Measurements from ENCODE around the gene PLAAT4.

Gene PLAAT4

DNA sequence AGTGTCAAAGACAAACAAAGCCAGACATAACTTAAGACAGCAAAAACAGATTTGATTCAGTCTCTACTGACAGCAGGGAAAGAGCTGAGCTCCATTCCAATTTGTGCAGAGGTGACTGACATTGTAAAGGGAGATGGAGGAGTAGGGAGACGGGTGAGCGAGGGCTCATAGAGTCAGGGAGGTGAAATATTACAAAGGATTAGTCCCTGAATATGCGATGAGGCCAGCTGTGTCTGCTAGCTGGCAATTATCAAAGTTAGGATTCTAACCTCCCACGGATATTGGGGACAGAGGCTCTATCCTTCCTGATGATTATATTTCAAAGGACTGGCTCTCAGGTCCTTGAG lies 18.2 kb downstream of the PLAAT4 start:
- TF ChIP-seq, protein P1, sequence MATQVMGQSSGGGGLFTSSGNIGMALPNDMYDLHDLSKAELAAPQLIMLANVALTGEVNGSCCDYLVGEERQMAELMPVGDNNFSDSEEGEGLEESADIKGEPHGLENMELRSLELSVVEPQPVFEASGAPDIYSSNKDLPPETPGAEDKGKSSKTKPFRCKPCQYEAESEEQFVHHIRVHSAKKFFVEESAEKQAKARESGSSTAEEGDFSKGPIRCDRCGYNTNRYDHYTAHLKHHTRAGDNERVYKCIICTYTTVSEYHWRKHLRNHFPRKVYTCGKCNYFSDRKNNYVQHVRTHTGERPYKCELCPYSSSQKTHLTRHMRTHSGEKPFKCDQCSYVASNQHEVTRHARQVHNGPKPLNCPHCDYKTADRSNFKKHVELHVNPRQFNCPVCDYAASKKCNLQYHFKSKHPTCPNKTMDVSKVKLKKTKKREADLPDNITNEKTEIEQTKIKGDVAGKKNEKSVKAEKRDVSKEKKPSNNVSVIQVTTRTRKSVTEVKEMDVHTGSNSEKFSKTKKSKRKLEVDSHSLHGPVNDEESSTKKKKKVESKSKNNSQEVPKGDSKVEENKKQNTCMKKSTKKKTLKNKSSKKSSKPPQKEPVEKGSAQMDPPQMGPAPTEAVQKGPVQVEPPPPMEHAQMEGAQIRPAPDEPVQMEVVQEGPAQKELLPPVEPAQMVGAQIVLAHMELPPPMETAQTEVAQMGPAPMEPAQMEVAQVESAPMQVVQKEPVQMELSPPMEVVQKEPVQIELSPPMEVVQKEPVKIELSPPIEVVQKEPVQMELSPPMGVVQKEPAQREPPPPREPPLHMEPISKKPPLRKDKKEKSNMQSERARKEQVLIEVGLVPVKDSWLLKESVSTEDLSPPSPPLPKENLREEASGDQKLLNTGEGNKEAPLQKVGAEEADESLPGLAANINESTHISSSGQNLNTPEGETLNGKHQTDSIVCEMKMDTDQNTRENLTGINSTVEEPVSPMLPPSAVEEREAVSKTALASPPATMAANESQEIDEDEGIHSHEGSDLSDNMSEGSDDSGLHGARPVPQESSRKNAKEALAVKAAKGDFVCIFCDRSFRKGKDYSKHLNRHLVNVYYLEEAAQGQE (IDR thresholded peaks at IDR 0.05; ENCODE audit: insufficient read depth in 1 of 2, low read depth in 2 of 2, low read length in 2 of 2) = no peak
- TF ChIP-seq TAF1 (IDR thresholded peaks at IDR 0.05; ENCODE audit: borderline replicate concordance, insufficient read depth, low read length) (no peak), SIN3A (IDR thresholded peaks at IDR 0.05; ENCODE audit: borderline replicate concordance, insufficient read depth, low read length) (no peak), FOXP2 (optimal IDR thresholded peaks at IDR 0.05; ENCODE audit: borderline replicate concordance, extremely low read depth, extremely low read length, insufficient read depth) (no peak), POLR2AphosphoS5 (IDR thresholded peaks at IDR 0.05; ENCODE audit: low read depth, low read length) (no peak)

GRCh38 chr11:63556404-63557013 lies 19.9 kb downstream of the PLAAT4 start:
- TF ChIP-seq POLR2AphosphoS5 (IDR thresholded peaks at IDR 0.05; ENCODE audit: low read depth, low read length) (no peak), SIN3A (IDR thresholded peaks at IDR 0.05; ENCODE audit: borderline replicate concordance, insufficient read depth, low read length) (no peak), TAF1 (IDR thresholded peaks at IDR 0.05; ENCODE audit: borderline replicate concordance, insufficient read depth, low read length) (no peak), FOXP2 (optimal IDR thresholded peaks at IDR 0.05; ENCODE audit: borderline replicate concordance, extremely low read depth, extremely low read length, insufficient read depth) (no peak)
- TF ChIP-seq, protein P1 (IDR thresholded peaks at IDR 0.05; ENCODE audit: insufficient read depth in 1 of 2, low read depth in 2 of 2, low read length in 2 of 2) = no peak

GRCh38 chr11:63557570-63557969 lies 21.0 kb downstream of the PLAAT4 start:
- no peak for TF ChIP-seq FOXP2 (optimal IDR thresholded peaks at IDR 0.05; ENCODE audit: borderline replicate concordance, extremely low read depth, extremely low read length, insufficient read depth)
- TF ChIP-seq, protein P1 (IDR thresholded peaks at IDR 0.05; ENCODE audit: insufficient read depth in 1 of 2, low read depth in 2 of 2, low read length in 2 of 2) = no peak
- TF ChIP-seq POLR2AphosphoS5 (IDR thresholded peaks at IDR 0.05; ENCODE audit: low read depth, low read length) = no peak
- TF ChIP-seq TAF1 (IDR thresholded peaks at IDR 0.05; ENCODE audit: borderline replicate concordance, insufficient read depth, low read length) = no peak
- TF ChIP-seq SIN3A (IDR thresholded peaks at IDR 0.05; ENCODE audit: borderline replicate concordance, insufficient read depth, low read length) = no peak

- TF ChIP-seq POLR2AphosphoS5 (IDR thresholded peaks at IDR 0.05; ENCODE audit: low read depth, low read length) (no peak), FOXP2 (optimal IDR thresholded peaks at IDR 0.05; ENCODE audit: borderline replicate concordance, extremely low read depth, extremely low read length, insufficient read depth) (no peak), SIN3A (IDR thresholded peaks at IDR 0.05; ENCODE audit: borderline replicate concordance, insufficient read depth, low read length) (no peak), TAF1 (IDR thresholded peaks at IDR 0.05; ENCODE audit: borderline replicate concordance, insufficient read depth, low read length) (no peak)
- TF ChIP-seq, protein P1 (IDR thresholded peaks at IDR 0.05; ENCODE audit: insufficient read depth in 1 of 2, low read depth in 2 of 2, low read length in 2 of 2) = no peak
These were observed 22.0 kb downstream of the PLAAT4 start for GRCh38 chr11:63558459-63559157.

All from PFSK-1 (cell line).